GM21390 (cell line): Measurements from ENCODE around the gene PRPF4.
"Not testable (repeated sequence)": the region's sequence is repeated elsewhere in the genome, so short reads cannot be mapped to it uniquely, and the experiment has no call there.

Experiments used
- ATAC-seq: cut with Tn5 transposase; IDR thresholded peaks from one replicate; pipeline ENCODE4 v1.9.1; 2021; ENCODE audit not compliant: unreplicated experiment

PRPF4 gene

GRCh38 chr9:113267911-113268566, 7.4 kb upstream of the PRPF4 start:
- no peak for ATAC-seq

GRCh38 chr9:113269355-113269754, 6.1 kb upstream of the PRPF4 start:
- no peak for ATAC-seq

GRCh38 chr9:113269871-113270270, 5.6 kb upstream of the PRPF4 start:
- no peak for ATAC-seq

- peak; percentile 28 for ATAC-seq
These were observed 843 bp upstream of the PRPF4 start for GRCh38 chr9:113274474-113275156.

- no peak for ATAC-seq
These were observed 3.4 kb downstream of the PRPF4 start for GRCh38 chr9:113278840-113279239.

- ATAC-seq, result no peak
These were observed 5.9 kb downstream of the PRPF4 start for GRCh38 chr9:113281356-113281755.

GRCh38 chr9:113289091-113289490, 13.6 kb downstream of the PRPF4 start:
- no peak for ATAC-seq

GRCh38 chr9:113290052-113290607, 14.7 kb downstream of the PRPF4 start:
- no peak for ATAC-seq

GRCh38 chr9:113293285-113293878, 17.9 kb downstream of the PRPF4 start:
- ATAC-seq, result no peak

- not testable (repeated sequence) for ATAC-seq
These were observed 20.8 kb downstream of the PRPF4 start for GRCh38 chr9:113296247-113296646.

GRCh38 chr9:113296796-113297558, 21.5 kb downstream of the PRPF4 start:
- no peak for ATAC-seq

GRCh38 chr9:113298311-113298710, 22.9 kb downstream of the PRPF4 start:
- ATAC-seq, result no peak

GRCh38 chr9:113298924-113299770, 23.7 kb downstream of the PRPF4 start:
- no peak for ATAC-seq

GRCh38 chr9:113299800-113300292, 24.4 kb downstream of the PRPF4 start:
- no peak for ATAC-seq

GRCh38 chr9:113301548-113301947, 26.1 kb downstream of the PRPF4 start:
- ATAC-seq, result no peak

- no peak for ATAC-seq
These were observed 27.4 kb downstream of the PRPF4 start, which contains the start of gene RNF183 for GRCh38 chr9:113302792-113303418. RNF183 (minus strand) TSS chr9:113303376; CDS start chr9:113298184, 5,192 bp downstream.

- no peak for ATAC-seq
These were observed 31.1 kb downstream of the PRPF4 start for GRCh38 chr9:113306566-113306965.

- no peak for ATAC-seq
These were observed 32.0 kb downstream of the PRPF4 start for GRCh38 chr9:113307396-113307975.

- ATAC-seq, result no peak
These were observed 33.9 kb downstream of the PRPF4 start for GRCh38 chr9:113309204-113309813.
